Nephron progenitor cell (in vitro differentiated cells): Measurements from ENCODE around the gene TAX1BP3.
A peak's percentile ranks its signal among the peaks of the same experiment; 100 is the strongest.

ENCODE experiments used
- DNase-seq: peaks from one replicate; pipeline ENCODE4 v3.0.0; 2021
- H3K27ac Mint-ChIP-seq: 2 replicates; pipeline ENCODE4 v1.8.0; 2021; ENCODE audit warnings: mild to moderate bottlenecking, moderate library complexity, mixed read lengths
- H3K27me3 Mint-ChIP-seq: 2 replicates; pipeline ENCODE4 v1.8.0; 2021; ENCODE audit warnings: mild to moderate bottlenecking, low read depth, mixed read lengths; ENCODE audit not compliant: poor library complexity
- H3K36me3 Mint-ChIP-seq: 2 replicates; pipeline ENCODE4 v1.8.0; 2021; ENCODE audit warnings: low read depth, mixed read lengths
- H3K4me1 Mint-ChIP-seq: 2 replicates; pipeline ENCODE4 v1.8.0; 2021; ENCODE audit warnings: mixed read lengths
- H3K4me3 Mint-ChIP-seq: 2 replicates; pipeline ENCODE4 v1.8.0; 2021; ENCODE audit warnings: mild to moderate bottlenecking, moderate library complexity, mixed read lengths
- H3K9me3 Mint-ChIP-seq: 2 replicates; pipeline ENCODE4 v1.8.0; 2021; ENCODE audit warnings: mild to moderate bottlenecking, moderate library complexity, mixed read lengths
- TF ChIP-seq, protein P1 (sequence below): fragments of 200-600 bp; sonication (generic); IDR thresholded peaks from 2 replicates; pipeline ENCODE4 v1.5.0; 2021; ENCODE audit warnings: antibody characterized with exemption

The TAX1BP3 gene

DNA sequence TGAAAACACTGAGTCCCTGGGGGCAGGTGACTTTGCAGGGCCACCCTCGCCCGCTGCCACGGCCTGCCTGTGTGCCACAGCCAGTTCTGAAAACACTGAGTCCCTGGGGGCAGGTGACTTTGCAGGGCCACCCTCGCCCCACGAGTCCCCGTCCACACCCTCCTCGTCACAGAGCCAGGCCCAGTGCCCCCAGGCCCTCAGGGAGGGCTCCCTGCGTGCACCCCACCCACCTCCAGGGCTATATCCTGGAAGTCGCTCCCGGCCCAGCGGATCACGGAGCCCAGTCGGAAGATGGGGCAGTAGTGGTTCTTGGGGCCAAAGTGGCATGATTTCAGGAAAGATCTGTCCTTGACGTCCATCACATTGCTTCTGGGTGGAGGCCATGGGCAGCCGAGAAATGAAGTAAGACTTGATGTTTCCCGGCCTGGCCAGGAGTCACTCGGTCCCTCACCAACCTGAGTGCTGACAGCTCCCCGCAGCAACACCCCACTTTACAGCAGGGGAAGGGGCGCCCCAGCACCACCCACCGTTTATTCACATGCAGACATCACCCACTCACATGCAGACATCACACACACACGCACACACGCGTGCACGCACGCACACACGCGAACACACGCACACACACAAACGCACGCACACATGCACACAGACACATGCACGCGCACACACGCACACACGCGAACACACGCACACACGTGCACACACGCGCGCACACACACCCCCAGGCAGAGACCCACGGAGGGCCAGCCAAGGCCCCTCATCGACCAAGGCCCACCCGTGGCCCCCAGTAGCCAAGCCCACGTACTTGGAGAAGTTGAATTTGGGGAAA lies 21.1 kb upstream of the TAX1BP3 start:
- no peaks in the 10 kb centered on the region for H3K36me3 Mint-ChIP-seq
- TF ChIP-seq, protein P1, sequence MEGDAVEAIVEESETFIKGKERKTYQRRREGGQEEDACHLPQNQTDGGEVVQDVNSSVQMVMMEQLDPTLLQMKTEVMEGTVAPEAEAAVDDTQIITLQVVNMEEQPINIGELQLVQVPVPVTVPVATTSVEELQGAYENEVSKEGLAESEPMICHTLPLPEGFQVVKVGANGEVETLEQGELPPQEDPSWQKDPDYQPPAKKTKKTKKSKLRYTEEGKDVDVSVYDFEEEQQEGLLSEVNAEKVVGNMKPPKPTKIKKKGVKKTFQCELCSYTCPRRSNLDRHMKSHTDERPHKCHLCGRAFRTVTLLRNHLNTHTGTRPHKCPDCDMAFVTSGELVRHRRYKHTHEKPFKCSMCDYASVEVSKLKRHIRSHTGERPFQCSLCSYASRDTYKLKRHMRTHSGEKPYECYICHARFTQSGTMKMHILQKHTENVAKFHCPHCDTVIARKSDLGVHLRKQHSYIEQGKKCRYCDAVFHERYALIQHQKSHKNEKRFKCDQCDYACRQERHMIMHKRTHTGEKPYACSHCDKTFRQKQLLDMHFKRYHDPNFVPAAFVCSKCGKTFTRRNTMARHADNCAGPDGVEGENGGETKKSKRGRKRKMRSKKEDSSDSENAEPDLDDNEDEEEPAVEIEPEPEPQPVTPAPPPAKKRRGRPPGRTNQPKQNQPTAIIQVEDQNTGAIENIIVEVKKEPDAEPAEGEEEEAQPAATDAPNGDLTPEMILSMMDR: no peak
- H3K27ac Mint-ChIP-seq: peak overlapping the region; percentile 77
- peaks cover 27% of the 10 kb centered on the region for H3K27me3 Mint-ChIP-seq
- no peak overlapping the region for H3K4me3 Mint-ChIP-seq
- no peak for DNase-seq
- H3K9me3 Mint-ChIP-seq: no peaks in the 10 kb centered on the region
- H3K4me1 Mint-ChIP-seq: peaks cover 20% of the 10 kb centered on the region

DNA sequence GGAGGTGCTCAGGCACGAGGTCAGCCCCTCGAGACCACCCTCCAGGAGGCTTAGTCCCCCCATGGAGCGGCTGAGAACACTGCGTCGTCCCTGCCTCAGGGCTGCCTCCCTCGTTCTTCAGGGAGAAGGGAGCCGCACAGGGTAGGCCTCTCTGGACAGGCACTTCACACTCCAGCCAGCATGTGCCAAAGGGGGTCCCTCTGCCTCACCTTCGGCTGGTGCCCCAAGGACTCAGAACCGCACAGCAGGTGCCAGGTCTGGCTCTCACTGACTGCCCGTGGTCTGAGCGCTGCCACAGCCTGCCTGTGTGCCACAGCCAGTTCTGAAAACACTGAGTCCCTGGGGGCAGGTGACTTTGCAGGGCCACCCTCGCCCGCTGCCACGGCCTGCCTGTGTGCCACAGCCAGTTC lies 20.5 kb upstream of the TAX1BP3 start:
- no peak for DNase-seq
- Mint-ChIP-seq H3K4me3 (no peak overlapping the region), H3K4me1 (peaks cover 14% of the 10 kb centered on the region), H3K27ac (no peak overlapping the region), H3K36me3 (no peaks in the 10 kb centered on the region), H3K27me3 (peaks cover 21% of the 10 kb centered on the region), H3K9me3 (no peaks in the 10 kb centered on the region)
- TF ChIP-seq, protein P1: no peak

DNA sequence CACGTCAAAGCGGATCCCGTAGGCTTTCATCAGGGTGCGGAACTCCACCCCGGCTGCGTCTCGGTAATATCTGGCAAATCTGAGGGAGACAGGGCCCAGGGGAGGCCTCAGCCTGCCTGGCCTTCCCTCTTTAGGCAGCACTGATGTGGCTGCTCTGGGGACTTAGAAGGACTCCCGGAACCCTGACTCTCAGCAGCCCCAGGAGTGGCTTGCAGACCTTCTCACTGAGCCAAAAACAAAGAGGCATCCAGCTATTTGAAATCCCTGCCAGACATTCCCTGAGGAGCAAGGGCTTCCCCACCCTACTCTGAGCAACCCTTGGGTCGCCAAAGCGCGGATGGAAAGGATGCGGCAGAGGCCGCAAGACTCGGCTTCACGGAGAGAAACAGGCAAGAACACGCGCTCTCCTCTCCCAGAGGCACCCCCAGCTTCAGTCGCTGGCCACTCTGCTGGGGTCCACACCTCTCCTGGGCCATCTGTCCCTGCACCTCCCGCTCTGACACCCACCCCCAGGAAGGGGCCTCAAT lies 19.7 kb upstream of the TAX1BP3 start:
- Mint-ChIP-seq H3K4me3 (no peak overlapping the region), H3K36me3 (no peaks in the 10 kb centered on the region), H3K27ac (no peak overlapping the region), H3K9me3 (no peaks in the 10 kb centered on the region), H3K4me1 (peaks cover 12% of the 10 kb centered on the region), H3K27me3 (peaks cover 17% of the 10 kb centered on the region)
- TF ChIP-seq, protein P1: no peak
- no peak for DNase-seq

- H3K9me3 Mint-ChIP-seq: no peaks in the 10 kb centered on the region
- no peak overlapping the region for H3K4me3 Mint-ChIP-seq
- TF ChIP-seq, protein P1: no peak
- peaks cover 12% of the 10 kb centered on the region for H3K4me1 Mint-ChIP-seq
- DNase-seq: no peak
- H3K27me3 Mint-ChIP-seq: peaks cover 27% of the 10 kb centered on the region
- H3K27ac Mint-ChIP-seq: no peak overlapping the region
- H3K36me3 Mint-ChIP-seq: no peaks in the 10 kb centered on the region
These were observed 16.8 kb upstream of the TAX1BP3 start for GRCh38 chr17:3685174-3685573.

DNA sequence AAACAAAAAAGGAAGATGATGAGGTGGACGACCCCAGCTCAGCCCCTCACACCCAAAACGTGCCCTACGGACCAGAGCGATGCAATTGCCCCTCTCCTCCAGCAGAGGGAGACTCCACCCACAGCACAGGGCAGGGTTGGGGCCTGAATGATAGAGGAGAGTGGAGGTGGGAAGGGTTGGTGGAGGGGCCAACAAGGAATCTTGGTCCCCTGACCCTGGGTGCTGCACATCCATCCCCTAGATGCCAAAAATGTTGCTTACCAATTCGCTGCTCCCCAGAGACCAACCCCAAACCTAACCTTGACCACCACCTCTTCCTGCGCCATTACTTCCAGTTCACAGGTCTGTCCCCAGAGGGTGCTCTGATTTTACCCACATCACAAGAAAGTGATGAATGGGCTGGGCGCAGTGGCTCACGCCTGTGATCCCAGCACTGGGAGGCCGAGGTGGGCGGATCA lies 14.7 kb upstream of the TAX1BP3 start:
- H3K4me1 Mint-ChIP-seq: peaks cover 6% of the 10 kb centered on the region
- TF ChIP-seq, protein P1: peak; percentile 87
- H3K9me3 Mint-ChIP-seq: no peaks in the 10 kb centered on the region
- no peak overlapping the region for H3K27ac Mint-ChIP-seq
- DNase-seq: peak; percentile 53
- no peaks in the 10 kb centered on the region for H3K36me3 Mint-ChIP-seq
- no peak overlapping the region for H3K4me3 Mint-ChIP-seq
- peaks cover 25% of the 10 kb centered on the region for H3K27me3 Mint-ChIP-seq

- H3K9me3 Mint-ChIP-seq: no peaks in the 10 kb centered on the region
- peaks cover 25% of the 10 kb centered on the region for H3K27me3 Mint-ChIP-seq
- TF ChIP-seq, protein P1: no peak
- H3K27ac Mint-ChIP-seq: no peak overlapping the region
- no peaks in the 10 kb centered on the region for H3K36me3 Mint-ChIP-seq
- H3K4me3 Mint-ChIP-seq: no peak overlapping the region
- H3K4me1 Mint-ChIP-seq: peaks cover 12% of the 10 kb centered on the region
- no peak for DNase-seq
These were observed 13.7 kb upstream of the TAX1BP3 start for GRCh38 chr17:3682033-3682432.
